ENCODE results near the gene CCDC102B.

DNA sequence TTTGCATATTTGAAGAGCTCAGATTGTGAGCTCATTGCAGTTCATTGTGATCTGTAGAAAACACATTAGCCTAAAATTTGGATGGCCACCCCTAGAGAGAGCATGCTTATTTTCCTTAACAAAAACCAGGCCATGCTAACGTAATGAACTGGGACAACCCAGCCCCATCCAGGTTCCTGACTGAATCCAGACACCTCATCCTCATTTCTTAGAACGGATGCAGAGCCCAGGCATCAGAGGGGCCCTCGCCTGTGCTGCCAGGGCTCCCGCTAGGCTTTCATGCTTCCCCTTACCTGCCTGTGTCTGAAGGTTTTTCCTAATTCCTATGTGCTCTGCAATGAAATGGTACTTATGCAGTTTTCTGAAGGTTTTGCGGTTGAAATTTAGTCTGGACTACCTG lies 171.1 kb downstream of the CCDC102B start:
- TF ChIP-seq, protein P1, sequence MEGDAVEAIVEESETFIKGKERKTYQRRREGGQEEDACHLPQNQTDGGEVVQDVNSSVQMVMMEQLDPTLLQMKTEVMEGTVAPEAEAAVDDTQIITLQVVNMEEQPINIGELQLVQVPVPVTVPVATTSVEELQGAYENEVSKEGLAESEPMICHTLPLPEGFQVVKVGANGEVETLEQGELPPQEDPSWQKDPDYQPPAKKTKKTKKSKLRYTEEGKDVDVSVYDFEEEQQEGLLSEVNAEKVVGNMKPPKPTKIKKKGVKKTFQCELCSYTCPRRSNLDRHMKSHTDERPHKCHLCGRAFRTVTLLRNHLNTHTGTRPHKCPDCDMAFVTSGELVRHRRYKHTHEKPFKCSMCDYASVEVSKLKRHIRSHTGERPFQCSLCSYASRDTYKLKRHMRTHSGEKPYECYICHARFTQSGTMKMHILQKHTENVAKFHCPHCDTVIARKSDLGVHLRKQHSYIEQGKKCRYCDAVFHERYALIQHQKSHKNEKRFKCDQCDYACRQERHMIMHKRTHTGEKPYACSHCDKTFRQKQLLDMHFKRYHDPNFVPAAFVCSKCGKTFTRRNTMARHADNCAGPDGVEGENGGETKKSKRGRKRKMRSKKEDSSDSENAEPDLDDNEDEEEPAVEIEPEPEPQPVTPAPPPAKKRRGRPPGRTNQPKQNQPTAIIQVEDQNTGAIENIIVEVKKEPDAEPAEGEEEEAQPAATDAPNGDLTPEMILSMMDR (IDR thresholded peaks at IDR 0.05): no peak
- TF ChIP-seq POLR2A (IDR thresholded peaks at IDR 0.05) (no peak), POLR2AphosphoS5 (IDR thresholded peaks at IDR 0.05) (no peak), EP300 (IDR thresholded peaks at IDR 0.05) (no peak)
